Transverse colon (tissue), 4 donors: Measurements from ENCODE around the gene CLEC19A. TPM values are rescaled to one million over a fixed set of nuclear protein-coding genes. Genes with fewer than 3 reads are reported as not detected.

Experiments
- DNase-seq: peaks from one replicate; pipeline ENCODE4 v3.0.0-alpha.2; 2019
- H3K27ac ChIP-seq, 4 donors: fragments of 200-600 bp; sonication (generic); 2 replicates each; pipeline ENCODE4 v1.5.1; 2016 to 2018; ENCODE audit warnings: inconsistent platforms in 4 of 4
- H3K27me3 ChIP-seq: fragments of 200-600 bp; sonication (generic); 2 replicates; pipeline ENCODE4 v1.5.1; 2017; ENCODE audit warnings: inconsistent platforms
- H3K36me3 ChIP-seq, 4 donors: fragments of 200-600 bp; sonication (generic); 2 replicates each; pipeline ENCODE4 v1.5.1; 2017 to 2019; ENCODE audit warnings: inconsistent platforms in 4 of 4
- H3K4me1 ChIP-seq, 4 donors: fragments of 200-600 bp; sonication (generic); 2 replicates each; pipeline ENCODE4 v1.5.1; 2017 to 2020; ENCODE audit warnings: inconsistent platforms in 4 of 4
- H3K4me3 ChIP-seq, 4 donors: fragments of 200-600 bp; sonication (generic); 1 replicate in 1 of 4; 2 replicates in 3 of 4; pipeline versions ENCODE4 v1.5.1 to v1.6.1; 2017 to 2019; ENCODE audit warnings: inconsistent platforms in 4 of 4
- H3K9me3 ChIP-seq, 2 donors: fragments of 200-600 bp; sonication (generic); 2 replicates each; pipeline ENCODE4 v1.5.1; 2017 to 2019; ENCODE audit warnings: inconsistent platforms in 2 of 2
- EP300 ChIP-seq: sonication (generic); formaldehyde crosslinking; IDR thresholded peaks from one replicate; pipeline ENCODE4 v1.6.1; 2017; ENCODE audit warnings: antibody characterized with exemption, low read depth
- POLR2A ChIP-seq: fragments of 450-650 bp; IDR thresholded peaks from one replicate; pipeline ENCODE4 v1.6.1; 2016; ENCODE audit warnings: antibody characterized with exemption, mild to moderate bottlenecking, moderate library complexity
- POLR2AphosphoS5 ChIP-seq, 3 donors: sonication (generic); formaldehyde crosslinking; IDR thresholded peaks; one replicate each; pipeline ENCODE4 v1.6.1; 2016; ENCODE audit warnings: antibody characterized with exemption in 3 of 3
- WGBS, 2 donors: methylation state at CpG; one replicate each; pipeline ENCODE4 v1.1.5; 2018; ENCODE audit warnings: low coverage in 1 of 2; 5-methylcytosine and 5-hydroxymethylcytosine counted together
- in situ Hi-C, 4 donors: fragments of 200-750 bp; cut with MboI; loops; one replicate each; pipeline versions ENCODE4 v1.15.0 to v1.15.1; 2017; ENCODE audit warnings: low sequenced_read_pairs in 3 of 4, low pct_ligation_motif_present in 1 of 4, low pct_unique_long_range_greater_than_20kb in 1 of 4
- intact Hi-C: fragments of 100-400 bp; cut with DNase I; formaldehyde crosslinking; loops from one replicate; pipeline ENCODE4 v1.15.1; 2023; ENCODE audit warnings: low total_unique reads
- total RNA-seq, 4 donors: library from RNA; depleted of rRNA; stranded (reverse); fragments of >200 nt; gene quantifications; one replicate each; pipeline ENCODE4 v1.1.0, GENCODE V29; 2016
- TF ChIP-seq, protein P1 (sequence below), 5 experiments: fragments of 200-600 bp in 3 of 5; fragments of 450-650 bp in 2 of 5; sonication (generic) in 3 of 5; IDR thresholded peaks; 1 replicate in 2 of 5; 2 replicates in 3 of 5; pipeline ENCODE4 v1.5.1; 2016 to 2017; ENCODE audit warnings: antibody characterized with exemption in 5 of 5, inconsistent platforms in 3 of 5, mild to moderate bottlenecking in 2 of 5, moderate library complexity in 1 of 5

The CLEC19A gene
- total RNA-seq, 4 donors from 2014 or later, result not detected

GRCh38 chr16:19329932-19330331 is 44.4 kb downstream of the CLEC19A start:
- H3K36me3 ChIP-seq, result no peaks in the 10 kb centered on the region
- in situ Hi-C loops (no loop called here), intact Hi-C loops (no loop called here)
- no peaks in the 10 kb centered on the region for H3K9me3 ChIP-seq
- DNase-seq, result no peak
- no peaks in the 10 kb centered on the region for H3K4me1 ChIP-seq
- no peak overlapping the region for H3K4me3 ChIP-seq
- no peak overlapping the region for H3K27ac ChIP-seq
- WGBS, 2 donors, result 86 to 93% methylated on average over 1 of the region's 1 CpG
- no peaks in the 10 kb centered on the region for H3K27me3 ChIP-seq
- TF ChIP-seq POLR2AphosphoS5 (IDR thresholded peaks at IDR 0.05) (no peak), POLR2A (no peak), EP300 (no peak)
- TF ChIP-seq, protein P1, sequence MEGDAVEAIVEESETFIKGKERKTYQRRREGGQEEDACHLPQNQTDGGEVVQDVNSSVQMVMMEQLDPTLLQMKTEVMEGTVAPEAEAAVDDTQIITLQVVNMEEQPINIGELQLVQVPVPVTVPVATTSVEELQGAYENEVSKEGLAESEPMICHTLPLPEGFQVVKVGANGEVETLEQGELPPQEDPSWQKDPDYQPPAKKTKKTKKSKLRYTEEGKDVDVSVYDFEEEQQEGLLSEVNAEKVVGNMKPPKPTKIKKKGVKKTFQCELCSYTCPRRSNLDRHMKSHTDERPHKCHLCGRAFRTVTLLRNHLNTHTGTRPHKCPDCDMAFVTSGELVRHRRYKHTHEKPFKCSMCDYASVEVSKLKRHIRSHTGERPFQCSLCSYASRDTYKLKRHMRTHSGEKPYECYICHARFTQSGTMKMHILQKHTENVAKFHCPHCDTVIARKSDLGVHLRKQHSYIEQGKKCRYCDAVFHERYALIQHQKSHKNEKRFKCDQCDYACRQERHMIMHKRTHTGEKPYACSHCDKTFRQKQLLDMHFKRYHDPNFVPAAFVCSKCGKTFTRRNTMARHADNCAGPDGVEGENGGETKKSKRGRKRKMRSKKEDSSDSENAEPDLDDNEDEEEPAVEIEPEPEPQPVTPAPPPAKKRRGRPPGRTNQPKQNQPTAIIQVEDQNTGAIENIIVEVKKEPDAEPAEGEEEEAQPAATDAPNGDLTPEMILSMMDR (IDR thresholded peaks at IDR 0.05), result no peak

- H3K4me3 ChIP-seq, result no peak overlapping the region
- H3K9me3 ChIP-seq, result no peaks in the 10 kb centered on the region
- no peak overlapping the region for H3K27ac ChIP-seq
- DNase-seq, result no peak
- H3K27me3 ChIP-seq, result no peaks in the 10 kb centered on the region
- H3K36me3 ChIP-seq, result no peaks in the 10 kb centered on the region
- no peaks in the 10 kb centered on the region for H3K4me1 ChIP-seq
- 40 to 68% methylated on average over 1 to 6 of the region's 6 CpGs for WGBS, 2 donors
- in situ Hi-C loops (no loop called here), intact Hi-C loops (no loop called here)
- TF ChIP-seq POLR2AphosphoS5 (IDR thresholded peaks at IDR 0.05), result no peak
- TF ChIP-seq, protein P1 (IDR thresholded peaks at IDR 0.05), result no peak
- no peak for TF ChIP-seq POLR2A
- no peak for TF ChIP-seq EP300
Observed at GRCh38 chr16:19330841-19331397, 45.4 kb downstream of the CLEC19A start.

DNA sequence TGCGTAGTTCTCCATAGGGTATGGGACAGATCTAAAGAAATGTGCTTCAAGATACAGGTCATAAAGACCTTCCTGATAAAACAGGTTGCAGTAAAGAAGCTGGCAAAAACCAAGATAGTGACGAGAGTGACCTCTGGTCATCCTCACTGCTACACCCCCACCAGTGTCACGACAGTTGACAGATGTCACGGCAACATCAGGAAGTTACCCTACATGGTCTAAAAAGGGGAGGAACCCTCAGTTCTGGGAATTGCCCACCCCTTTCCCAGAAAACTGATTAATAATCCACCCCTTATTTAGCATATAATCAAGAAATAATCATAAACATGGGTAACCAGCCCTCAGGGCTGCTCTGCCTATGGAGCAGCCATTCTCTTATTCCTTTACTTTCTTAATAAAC is 46.3 kb downstream of the CLEC19A start:
- Histone ChIP-seq H3K27ac (no peak overlapping the region), H3K36me3 (no peaks in the 10 kb centered on the region), H3K27me3 (no peaks in the 10 kb centered on the region), H3K9me3 (no peaks in the 10 kb centered on the region), H3K4me1 (no peaks in the 10 kb centered on the region), H3K4me3 (no peak overlapping the region)
- intact Hi-C loops, result no loop called here
- WGBS, 2 donors, result 80 to 83% methylated on average over 1 to 4 of the region's 4 CpGs
- TF ChIP-seq EP300 (no peak), POLR2AphosphoS5 (IDR thresholded peaks at IDR 0.05) (no peak), POLR2A (no peak)
- TF ChIP-seq, protein P1 (IDR thresholded peaks at IDR 0.05), result no peak
- no peak for DNase-seq
- in situ Hi-C loops, result no loop called here

GRCh38 chr16:19338335-19338734 is 52.8 kb downstream of the CLEC19A start:
- H3K4me3 ChIP-seq, result no peak overlapping the region
- 64 to 75% methylated on average over 1 to 3 of the region's 3 CpGs for WGBS, 2 donors
- H3K27me3 ChIP-seq, result no peaks in the 10 kb centered on the region
- in situ Hi-C loops, result no loop called here
- H3K9me3 ChIP-seq, result no peaks in the 10 kb centered on the region
- H3K36me3 ChIP-seq, result no peaks in the 10 kb centered on the region
- no peak for TF ChIP-seq EP300
- TF ChIP-seq POLR2AphosphoS5 (IDR thresholded peaks at IDR 0.05), result no peak
- no peak for TF ChIP-seq POLR2A
- TF ChIP-seq, protein P1 (IDR thresholded peaks at IDR 0.05), result no peak
- intact Hi-C loops, result no loop called here
- H3K4me1 ChIP-seq, result no peaks in the 10 kb centered on the region
- H3K27ac ChIP-seq, result no peak overlapping the region
- no peak for DNase-seq
